Gastrocnemius medialis (tissue), 4 donors: ENCODE results near the gene P2RY14.

Source experiments
- CTCF ChIP-seq, 5 experiments: fragments of 450-650 bp in 3 of 5; fragments of 200-600 bp in 2 of 5; sonication (generic) in 2 of 5; IDR thresholded peaks in 4 of 5; conservative IDR thresholded peaks in 1 of 5; 1 replicate in 4 of 5; 2 replicates in 1 of 5; pipeline ENCODE4 v1.5.1; 2016 to 2019; ENCODE audit warnings: antibody characterized with exemption in 5 of 5, mild to moderate bottlenecking in 3 of 5, moderate library complexity in 3 of 5
- POLR2A ChIP-seq, 2 donors: fragments of 450-650 bp; IDR thresholded peaks; one replicate each; pipeline ENCODE4 v1.6.1; 2017; ENCODE audit warnings: antibody characterized with exemption in 2 of 2, mild to moderate bottlenecking in 2 of 2, moderate library complexity in 2 of 2

GRCh38 chr3:151178208-151178845, 100.0 kb downstream of the P2RY14 start:
- no peak for TF ChIP-seq CTCF (IDR thresholded peaks at IDR 0.05 in 4 of 5, conservative IDR thresholded peaks at IDR 0.05 in 1 of 5)
- TF ChIP-seq POLR2A (IDR thresholded peaks at IDR 0.05), result no peak
